DOHH2 (cell line): ENCODE measurements around the gene GPR33.

ENCODE experiments used
- CTCF ChIP-seq: fragments of 200-600 bp; sonication (generic); IDR thresholded peaks from one replicate; pipeline ENCODE4 v1.5.1; 2014; ENCODE audit warnings: antibody characterized with exemption, mild to moderate bottlenecking, low read depth, low read length; ENCODE audit not compliant: poor library complexity, severe bottlenecking
- EZH2phosphoT487 ChIP-seq: fragments of 200-600 bp; sonication (generic); IDR thresholded peaks from 2 replicates; pipeline ENCODE4 v1.6.1; 2017; ENCODE audit warnings: borderline replicate concordance, mild to moderate bottlenecking, antibody characterized with exemption, low read length, moderate library complexity, mixed read lengths

- TF ChIP-seq CTCF = no peak
- TF ChIP-seq EZH2phosphoT487 = no peak
Observed at GRCh38 chr14:31530136-31530535, 42.3 kb upstream of the GPR33 start.
